ENCODE data around the gene SLC6A12. TPM values are rescaled to one million over a fixed set of nuclear protein-coding genes. Genes with fewer than 3 reads are reported as not detected.

Gene SLC6A12
- 10 to 100 TPM; 13.3 to 19.2 (median 16.7) TPM for polyA plus RNA-seq (ENCODE audit: insufficient read length in 4 of 4)

GRCh38 chr12:214003-214741, at the start of gene SLC6A12:
TSS of gene SLC6A12 (minus strand) at chr12:214157. CDS start at chr12:209986, 4,171 bp downstream.
- DNase-seq (ENCODE audit: low read depth in 4 of 4, low spot score in 2 of 4): no peak

- no peak for DNase-seq (ENCODE audit: low read depth in 4 of 4, low spot score in 2 of 4)
Measured at GRCh38 chr12:263574-263973, 49.6 kb upstream of the SLC6A12 start.

GRCh38 chr12:262817-263216, 48.9 kb upstream of the SLC6A12 start, which contains the start of gene SLC6A13:
TSS of gene SLC6A13 (minus strand) at chr12:262836. CDS start at chr12:260052, 2,784 bp downstream.
- DNase-seq (ENCODE audit: low read depth in 4 of 4, low spot score in 2 of 4): peak; percentile 48 to 74 (median 64)

- DNase-seq (ENCODE audit: low read depth in 4 of 4, low spot score in 2 of 4): no peak
Measured at GRCh38 chr12:262113-262512, 48.2 kb upstream of the SLC6A12 start.

GRCh38 chr12:257521-258321, 43.8 kb upstream of the SLC6A12 start:
- DNase-seq (ENCODE audit: low read depth in 4 of 4, low spot score in 2 of 4): no peak

- DNase-seq (ENCODE audit: low read depth in 4 of 4, low spot score in 2 of 4): no peak
Measured at GRCh38 chr12:256958-257357, 43.0 kb upstream of the SLC6A12 start.

GRCh38 chr12:256225-256624, 42.3 kb upstream of the SLC6A12 start:
- no peak for DNase-seq (ENCODE audit: low read depth in 4 of 4, low spot score in 2 of 4)

GRCh38 chr12:254912-255311, 41.0 kb upstream of the SLC6A12 start:
- no peak for DNase-seq (ENCODE audit: low read depth in 4 of 4, low spot score in 2 of 4)

- no peak for DNase-seq (ENCODE audit: low read depth in 4 of 4, low spot score in 2 of 4)
Measured at GRCh38 chr12:254039-254438, 40.1 kb upstream of the SLC6A12 start.

- no peak for DNase-seq (ENCODE audit: low read depth in 4 of 4, low spot score in 2 of 4)
Measured at GRCh38 chr12:253116-253831, 39.3 kb upstream of the SLC6A12 start.

GRCh38 chr12:252636-253035, 38.7 kb upstream of the SLC6A12 start:
- DNase-seq (ENCODE audit: low read depth in 4 of 4, low spot score in 2 of 4): peak in 2 of 4 donors; percentile 56 to 66

- no peak for DNase-seq (ENCODE audit: low read depth in 4 of 4, low spot score in 2 of 4)
Measured at GRCh38 chr12:247271-247670, 33.3 kb upstream of the SLC6A12 start.

- no peak for DNase-seq (ENCODE audit: low read depth in 4 of 4, low spot score in 2 of 4)
Measured at GRCh38 chr12:243381-243780, 29.4 kb upstream of the SLC6A12 start.

- no peak for DNase-seq (ENCODE audit: low read depth in 4 of 4, low spot score in 2 of 4)
Measured at GRCh38 chr12:242496-242895, 28.5 kb upstream of the SLC6A12 start.

- DNase-seq (ENCODE audit: low read depth in 4 of 4, low spot score in 2 of 4): no peak
Measured at GRCh38 chr12:241266-241665, 27.3 kb upstream of the SLC6A12 start.

- DNase-seq (ENCODE audit: low read depth in 4 of 4, low spot score in 2 of 4): no peak
Measured at GRCh38 chr12:240566-240965, 26.6 kb upstream of the SLC6A12 start.

- no peak for DNase-seq (ENCODE audit: low read depth in 4 of 4, low spot score in 2 of 4)
Measured at GRCh38 chr12:238736-239398, 24.9 kb upstream of the SLC6A12 start.

GRCh38 chr12:238116-238515, 24.2 kb upstream of the SLC6A12 start:
- DNase-seq (ENCODE audit: low read depth in 4 of 4, low spot score in 2 of 4): no peak

- DNase-seq (ENCODE audit: low read depth in 4 of 4, low spot score in 2 of 4): no peak
Measured at GRCh38 chr12:237026-237815, 23.3 kb upstream of the SLC6A12 start.

- DNase-seq (ENCODE audit: low read depth in 4 of 4, low spot score in 2 of 4): no peak
Measured at GRCh38 chr12:236445-236844, 22.5 kb upstream of the SLC6A12 start.

All from left renal cortex interstitium (tissue), 4 donors.